WI38 (cell line): ENCODE results near the gene WDR44.

ENCODE experiments used
- H3K4me3 ChIP-seq: 2 replicates; pipeline ENCODE4 v1.5.1; 2011; ENCODE audit warnings: low read depth, mild to moderate bottlenecking, control low read depth, low read length
- CTCF ChIP-seq: IDR thresholded peaks from 2 replicates; pipeline ENCODE4 v1.5.1; 2012; ENCODE audit warnings: low read depth, mild to moderate bottlenecking, control low read depth, low read length

Gene WDR44

GRCh38 chrX:118360429-118361125 lies 14.7 kb downstream of the WDR44 start:
- no peak for TF ChIP-seq CTCF
- no peak overlapping the region for H3K4me3 ChIP-seq

GRCh38 chrX:118364261-118364660 lies 18.4 kb downstream of the WDR44 start:
- no peak for TF ChIP-seq CTCF
- H3K4me3 ChIP-seq, result no peak overlapping the region

GRCh38 chrX:118367338-118367737 lies 21.4 kb downstream of the WDR44 start:
- H3K4me3 ChIP-seq, result no peak overlapping the region
- no peak for TF ChIP-seq CTCF

GRCh38 chrX:118368398-118368797 lies 22.5 kb downstream of the WDR44 start:
- TF ChIP-seq CTCF, result no peak

GRCh38 chrX:118370921-118371624 lies 25.2 kb downstream of the WDR44 start:
- no peak for TF ChIP-seq CTCF
- no peak overlapping the region for H3K4me3 ChIP-seq

More at GRCh38 chrX:118368398-118368797, 22.5 kb downstream of the WDR44 start:
- H3K4me3 ChIP-seq, result no peak overlapping the region

- no peak overlapping the region for H3K4me3 ChIP-seq
- no peak for TF ChIP-seq CTCF
Observed at GRCh38 chrX:118373538-118373937, 27.6 kb downstream of the WDR44 start.

- no peak for TF ChIP-seq CTCF
- H3K4me3 ChIP-seq, result no peak overlapping the region
Observed at GRCh38 chrX:118383120-118383519, 37.2 kb downstream of the WDR44 start.
